ENCODE data around the gene PPP1R12B.
"Not testable (repeated sequence)": the region's sequence is repeated elsewhere in the genome, so short reads cannot be mapped to it uniquely, and the experiment has no call there.

Gene PPP1R12B

DNA sequence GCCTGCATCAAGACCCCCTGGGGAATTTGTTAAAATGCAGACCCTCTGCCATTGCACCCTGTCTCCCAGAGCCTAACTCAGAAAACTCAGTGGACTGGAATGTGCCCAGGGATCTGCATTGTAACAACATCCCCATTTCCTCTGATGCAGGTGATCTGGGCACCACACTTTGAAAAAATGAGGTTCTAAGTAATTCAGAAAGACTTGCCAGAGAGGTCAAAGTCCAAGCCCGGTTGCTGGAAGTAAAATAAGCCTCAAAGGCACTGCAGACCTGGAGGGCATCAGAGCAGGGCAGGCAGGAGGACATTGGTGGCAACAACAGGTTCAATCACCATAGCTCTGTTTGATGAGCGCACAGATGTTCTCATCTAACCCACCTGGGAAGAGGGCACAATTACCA is 271.0 kb downstream of the PPP1R12B start:
- DNase-seq = no peak

- not testable (repeated sequence) for DNase-seq
Measured at GRCh38 chr1:202620036-202620435, 271.5 kb downstream of the PPP1R12B start.

DNA sequence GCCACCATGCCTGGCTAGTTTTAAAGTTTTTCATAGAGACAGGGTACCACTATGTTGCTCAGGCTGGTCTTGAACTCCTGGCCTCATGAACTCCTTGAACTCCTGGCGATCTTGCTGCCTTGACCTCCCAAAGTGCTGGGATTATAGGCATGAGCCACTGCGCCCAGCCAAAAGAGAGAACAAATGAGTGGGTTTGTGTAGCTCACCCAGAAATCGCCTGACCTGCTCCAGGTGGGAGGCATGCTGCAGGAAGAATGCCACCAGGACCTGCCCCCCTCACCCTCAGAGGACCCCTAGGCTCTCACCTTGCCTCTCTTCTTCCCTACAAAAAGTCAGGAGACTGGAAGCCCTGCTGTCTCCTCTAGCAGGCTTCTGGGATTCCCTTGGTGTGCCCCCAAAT is 272.9 kb downstream of the PPP1R12B start:
- DNase-seq = no peak

DNA sequence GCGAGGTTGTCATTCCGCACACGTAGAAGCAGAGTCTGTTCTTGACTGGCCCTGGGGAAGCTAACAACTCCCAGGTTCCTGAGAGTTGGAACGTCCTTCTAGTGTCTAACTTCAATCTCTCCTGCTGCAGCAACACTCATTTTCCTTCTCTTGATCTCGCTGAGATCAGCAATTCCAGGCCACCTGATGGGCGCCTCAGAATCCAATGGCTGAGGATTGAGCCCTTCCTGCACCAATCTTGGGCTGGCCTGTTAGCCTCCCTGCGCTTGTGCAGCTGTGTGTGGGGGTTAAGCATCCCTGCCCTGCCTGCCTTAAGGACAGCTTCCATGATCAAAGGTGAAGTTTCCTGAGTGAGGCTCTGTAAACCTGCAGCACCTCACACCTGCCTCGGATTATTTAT is 273.9 kb downstream of the PPP1R12B start:
- DNase-seq = no peak

- DNase-seq = no peak
Measured at GRCh38 chr1:202623075-202623474, 274.6 kb downstream of the PPP1R12B start.

- not testable (repeated sequence) for DNase-seq
Measured at GRCh38 chr1:202623476-202623875, 275.0 kb downstream of the PPP1R12B start.

DNA sequence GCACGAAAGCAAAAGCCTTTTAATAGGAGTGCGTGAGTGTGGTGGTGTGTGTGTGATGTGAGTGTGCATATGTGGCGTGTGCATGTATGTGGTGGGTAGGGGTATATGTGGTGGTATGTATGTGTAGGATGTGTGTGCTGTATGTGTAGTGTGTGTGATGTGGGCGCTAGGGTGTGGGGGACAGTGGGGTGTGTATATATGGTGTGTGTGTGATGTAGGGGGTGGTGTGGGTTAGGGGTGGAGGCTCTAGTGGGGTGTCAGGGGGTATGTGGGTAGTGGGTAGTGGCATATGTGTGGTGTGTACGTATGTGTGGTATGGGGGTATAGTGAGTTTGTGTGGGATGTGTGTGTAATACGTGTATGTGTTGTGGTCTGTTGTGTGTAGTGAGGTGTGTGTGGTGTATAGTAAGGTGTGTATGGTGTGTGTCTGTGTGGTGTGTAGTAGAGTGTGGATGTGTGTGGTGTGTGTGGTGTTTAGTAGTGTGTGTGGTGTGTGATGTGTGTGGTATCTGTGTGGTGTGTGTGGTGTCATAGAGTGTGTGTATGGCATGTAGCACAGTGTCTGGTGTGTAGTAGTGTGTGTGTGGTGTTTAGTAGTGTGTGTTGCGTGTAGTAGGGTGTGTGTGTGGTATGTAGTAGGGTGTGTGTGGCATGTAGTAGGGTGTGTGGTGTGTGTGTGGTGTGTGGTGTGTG is 275.7 kb downstream of the PPP1R12B start:
- no peak for DNase-seq

- DNase-seq = no peak
Measured at GRCh38 chr1:202624781-202625108, 276.2 kb downstream of the PPP1R12B start.

- DNase-seq = peak in 2 of 4 experiments; percentile 7 to 34
Measured at GRCh38 chr1:202625416-202626360, 277.2 kb downstream of the PPP1R12B start.

GRCh38 chr1:202627036-202627435 is 278.5 kb downstream of the PPP1R12B start:
- not testable (repeated sequence) for DNase-seq

DNA sequence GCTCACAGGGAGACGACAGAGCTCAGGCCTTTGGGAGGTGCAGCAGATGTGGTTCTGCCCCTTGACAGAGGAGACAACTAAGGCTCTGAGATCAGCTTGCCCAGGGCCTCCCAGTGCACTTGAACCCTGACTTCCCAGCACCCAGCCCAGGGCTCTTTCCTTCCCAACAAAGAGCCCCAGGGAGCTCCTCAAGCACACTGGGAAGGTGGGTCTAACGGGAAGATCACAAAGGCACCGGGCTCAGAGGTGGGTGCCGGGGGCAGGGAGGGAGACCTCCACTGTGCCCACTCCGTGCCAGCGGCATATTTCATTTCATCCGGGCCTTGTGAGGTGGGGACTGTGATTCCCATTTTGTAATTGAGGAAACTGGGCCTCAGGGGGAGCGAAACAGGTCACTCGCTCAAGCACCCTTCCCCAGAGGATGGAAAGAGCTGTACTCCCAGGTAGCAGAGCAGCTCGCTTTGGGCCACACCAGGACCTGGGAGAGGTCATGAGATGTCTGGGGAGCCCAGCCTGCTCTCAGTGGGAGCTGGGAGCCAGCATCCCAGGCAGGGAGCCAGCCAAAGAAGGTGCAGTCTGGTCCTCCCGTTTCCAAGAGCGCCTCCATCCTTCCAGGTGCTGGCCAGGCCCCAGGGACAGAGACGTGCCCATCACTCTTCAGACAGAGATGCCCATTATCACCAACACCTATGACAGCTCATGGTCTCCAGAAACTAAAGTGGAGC is 279.5 kb downstream of the PPP1R12B start:
- DNase-seq = no peak

DNA sequence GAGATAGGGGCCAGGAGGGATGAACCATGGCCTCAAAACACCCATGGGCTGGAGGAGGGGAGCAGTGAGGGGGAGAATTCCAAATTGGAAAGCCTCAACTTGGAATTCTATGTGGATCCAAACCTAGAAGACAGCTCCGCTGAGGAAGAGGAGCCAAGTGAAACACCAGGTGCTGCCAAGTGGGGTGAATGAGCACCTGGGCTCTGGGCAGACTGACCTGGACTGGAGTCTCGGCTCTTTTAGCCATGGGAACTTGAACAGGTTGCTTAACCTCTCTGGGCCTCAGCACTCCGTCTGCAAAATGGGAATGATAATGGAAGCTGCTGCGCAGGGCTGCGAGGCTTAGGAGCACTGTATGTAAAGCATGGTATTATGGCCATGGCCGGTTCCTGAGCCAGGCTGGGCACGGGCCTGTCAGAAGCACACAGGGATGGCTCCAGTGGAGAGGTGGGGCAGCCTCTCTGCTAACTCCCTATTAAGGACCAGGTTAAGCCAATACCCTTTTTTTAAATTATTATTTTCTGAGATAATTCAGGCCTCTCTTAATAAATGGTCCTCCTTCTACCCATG is 280.2 kb downstream of the PPP1R12B start:
- no peak for DNase-seq

GRCh38 chr1:202629257-202629811 is 280.8 kb downstream of the PPP1R12B start:
- DNase-seq = not testable (repeated sequence)

- DNase-seq = not testable (repeated sequence)
Measured at GRCh38 chr1:202630096-202630495, 281.6 kb downstream of the PPP1R12B start.

DNA sequence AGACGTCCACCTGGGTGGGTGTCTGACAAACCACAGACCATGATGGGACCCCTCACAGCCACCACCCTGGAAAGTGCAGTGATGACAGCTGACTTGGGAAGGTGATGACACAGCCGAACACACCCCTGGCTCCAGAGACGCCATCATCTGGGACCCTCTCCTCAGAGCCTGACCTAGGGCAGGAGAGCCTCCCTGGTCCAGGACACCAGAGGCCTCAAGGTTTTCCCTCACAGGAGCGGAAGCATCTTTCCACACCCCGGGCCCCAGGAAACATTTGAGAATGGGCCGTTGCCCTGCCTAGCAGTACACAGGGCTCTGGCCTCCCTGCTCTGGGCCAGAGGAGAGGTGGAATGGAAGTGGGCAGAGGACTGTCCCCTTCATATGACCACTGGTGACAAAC is 282.0 kb downstream of the PPP1R12B start:
- no peak for DNase-seq

GRCh38 chr1:202631076-202631923 is 282.8 kb downstream of the PPP1R12B start:
- no peak for DNase-seq

GRCh38 chr1:202632241-202632640 is 283.7 kb downstream of the PPP1R12B start:
- no peak for DNase-seq

DNA sequence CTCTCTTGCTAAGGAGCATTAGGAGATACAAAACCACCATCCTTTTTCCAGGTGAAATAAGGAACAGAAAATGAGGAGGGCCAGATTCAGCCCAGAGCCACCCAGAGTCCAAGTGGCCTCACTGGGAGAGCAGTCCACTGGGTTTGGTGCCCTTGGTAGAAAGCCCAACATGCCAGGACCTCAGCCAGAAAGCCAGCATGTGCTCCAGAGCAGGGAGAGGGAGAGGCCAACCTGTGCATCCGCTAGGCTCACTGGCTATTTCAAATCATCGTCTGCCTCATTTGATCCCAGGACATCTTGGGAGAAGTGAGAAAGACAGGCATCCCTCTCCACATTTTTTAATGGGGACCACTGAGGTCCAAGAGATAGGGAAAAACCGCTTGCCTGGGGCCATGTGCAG is 287.7 kb downstream of the PPP1R12B start:
- DNase-seq = not testable (repeated sequence)

- not testable (repeated sequence) for DNase-seq
Measured at GRCh38 chr1:202637321-202638018, 289.0 kb downstream of the PPP1R12B start.

DNA sequence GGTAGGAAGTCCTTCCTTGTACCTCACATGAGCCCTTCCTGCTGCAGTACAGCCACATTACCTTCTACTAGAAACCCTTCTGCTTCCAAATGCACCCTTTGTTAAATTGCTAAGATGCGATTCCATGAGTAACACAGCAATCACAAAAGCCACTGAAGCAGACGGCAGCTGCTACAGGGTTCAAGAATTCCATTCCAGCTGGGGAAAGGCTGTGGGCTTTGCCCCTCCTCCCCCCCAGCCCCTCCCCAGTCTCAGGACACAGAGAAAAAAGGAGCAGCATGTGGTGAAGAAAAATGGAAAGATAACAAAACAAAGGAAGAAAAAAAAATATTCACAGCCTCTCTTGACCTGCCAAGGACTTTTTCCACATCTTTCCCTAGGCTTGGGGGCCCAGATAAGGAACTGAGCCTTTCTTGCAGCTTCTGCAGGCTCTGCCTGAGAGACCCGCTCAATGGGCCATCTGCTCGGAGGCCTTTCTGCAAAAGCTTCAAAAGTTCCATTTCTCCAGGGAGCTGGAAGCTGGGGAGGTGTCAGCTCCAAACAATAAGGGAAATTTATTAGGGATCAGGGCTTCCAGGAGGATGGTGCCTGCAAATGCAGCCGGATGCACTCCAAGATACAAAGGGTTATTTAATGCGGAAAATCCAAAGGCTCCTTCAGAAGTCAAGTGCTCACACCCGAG is 289.7 kb downstream of the PPP1R12B start:
- no peak for DNase-seq
